HCT116 (cell line): ENCODE measurements around the gene DLK1. TPM values are rescaled to one million over a fixed set of nuclear protein-coding genes. Genes with fewer than 3 reads are reported as not detected.

ENCODE experiments used
- ATAC-seq: fragments of 200-7000 bp; cut with Tn5 transposase; 2 replicates; pipeline ENCODE4 v1.9.1; 2020; ENCODE audit warnings: mild to moderate bottlenecking, moderate library complexity
- BruUV-seq: library from RNA; stranded (reverse); fragments of 400-500 nt; replicated peaks from 2 replicates; lab custom pipeline; 2021; lab: Mats Ljungman, UMichigan
- CTCF ChIA-PET: fragments of 300-600 bp; sonication (Branson Sonifier 250); formaldehyde crosslinking; loops from one replicate; lab custom pipeline; 2021; ENCODE audit warnings: antibody characterized with exemption; lab: Charles Lee
- POLR2A ChIA-PET: fragments of 300-600, 350-600 bp; sonication (Branson Sonifier 250); formaldehyde crosslinking; loops from one replicate; lab custom pipeline; 2021; ENCODE audit warnings: antibody characterized with exemption; lab: Charles Lee
- RAD21 ChIA-PET, 2 experiments: fragments of 300-600 bp; sonication (Branson Sonifier 250); formaldehyde crosslinking; loops; one replicate each; lab custom pipeline; 2023; ENCODE audit warnings: low total read pairs in 2 of 2; ENCODE audit not compliant: uncharacterized antibody in 2 of 2, unreplicated experiment in 2 of 2, low non-redundant PET in 1 of 2; lab: Charles Lee
- DNase-seq: peaks from one replicate; pipeline ENCODE4 v3.0.0-alpha.2; 2010; ENCODE audit warnings: low read depth, low spot score
- H2AFZ ChIP-seq: fragments of 200-600 bp; shearing (Covaris generic), sonication (generic); 2 replicates; pipeline ENCODE4 v1.6.1; 2017; ENCODE audit warnings: low read depth, mixed run types, mixed read lengths, antibody characterized with exemption, low read length; ENCODE audit not compliant: poor library complexity, severe bottlenecking
- H3K27ac ChIP-seq: 2 replicates; pipeline ENCODE4 v1.5.1; 2012; ENCODE audit warnings: low read depth, low read length
- H3K27me3 ChIP-seq: fragments of 200-600 bp; sonication (generic); 2 replicates; pipeline ENCODE4 v1.6.1; 2016; ENCODE audit warnings: mixed run types, low read length, mixed read lengths; ENCODE audit not compliant: insufficient read depth
- H3K36me3 ChIP-seq, 2 experiments: fragments of 200-500 bp in 1 of 2; fragments of 200-600 bp in 1 of 2; sonication (Bioruptor generic) in 1 of 2; sonication (generic) in 1 of 2; 2 replicates each; pipeline versions ENCODE4 v1.5.1 to v1.6.1; 2014 to 2016; ENCODE audit warnings: low read length in 2 of 2, inconsistent platforms in 1 of 2, mixed read lengths in 1 of 2, mixed run types in 1 of 2; ENCODE audit not compliant: insufficient read depth in 2 of 2, control insufficient read depth in 1 of 2
- H3K4me1 ChIP-seq, 2 experiments: fragments of 200-600 bp in 1 of 2; sonication (generic) in 1 of 2; 2 replicates each; pipeline versions ENCODE4 v1.5.1 to v1.6.1; 2012 to 2017; ENCODE audit warnings: low read length in 2 of 2, inconsistent platforms in 1 of 2, mild to moderate bottlenecking in 1 of 2, mixed read lengths in 1 of 2, mixed run types in 1 of 2, moderate library complexity in 1 of 2; ENCODE audit not compliant: insufficient read depth in 2 of 2, control insufficient read depth in 1 of 2
- H3K4me2 ChIP-seq: fragments of 200-600 bp; sonication (generic); 2 replicates; pipeline ENCODE4 v1.6.1; 2017; ENCODE audit warnings: mixed run types, low read length, mixed read lengths
- H3K4me3 ChIP-seq, 2 experiments: fragments of 200-600 bp in 1 of 2; sonication (generic) in 1 of 2; replicated peaks in 1 of 2; 2 replicates each; pipeline ENCODE4 v1.5.1; 2011 to 2016; ENCODE audit warnings: low read length in 2 of 2, control low read depth in 1 of 2, low read depth in 1 of 2, mild to moderate bottlenecking in 1 of 2, mixed read lengths in 1 of 2, mixed run types in 1 of 2
- H3K79me2 ChIP-seq: fragments of 200-600 bp; sonication (generic); 2 replicates; pipeline ENCODE4 v1.6.1; 2017; ENCODE audit warnings: mild to moderate bottlenecking, mixed run types, low read length, moderate library complexity, mixed read lengths; ENCODE audit not compliant: insufficient read depth
- H3K9ac ChIP-seq: fragments of 200-600 bp; sonication (generic); 2 replicates; pipeline ENCODE4 v1.6.1; 2016; ENCODE audit warnings: low read length, mixed read lengths
- H3K9me2 ChIP-seq: fragments of 200-600 bp; sonication (generic), shearing (Covaris generic); 2 replicates; pipeline ENCODE4 v1.6.1; 2017; ENCODE audit warnings: mixed run types, mild to moderate bottlenecking, moderate library complexity; ENCODE audit not compliant: insufficient read depth
- H3K9me3 ChIP-seq, 2 experiments: fragments of 200-500 bp in 1 of 2; fragments of 200-600 bp in 1 of 2; sonication (Bioruptor generic) in 1 of 2; sonication (generic) in 1 of 2; 2 replicates each; pipeline ENCODE4 v1.6.1; 2014 to 2017; ENCODE audit warnings: low read length in 2 of 2, mixed read lengths in 2 of 2, inconsistent platforms in 1 of 2, low read depth in 1 of 2, mild to moderate bottlenecking in 1 of 2, mixed run types in 1 of 2, moderate library complexity in 1 of 2; ENCODE audit not compliant: control insufficient read depth in 1 of 2, insufficient read depth in 1 of 2
- H4K20me1 ChIP-seq: fragments of 200-600 bp; sonication (generic), shearing (Covaris generic); 2 replicates; pipeline ENCODE4 v1.6.1; 2017; ENCODE audit warnings: mixed run types, mild to moderate bottlenecking, moderate library complexity; ENCODE audit not compliant: insufficient read depth
- CBX3 ChIP-seq: IDR thresholded peaks from 2 replicates; pipeline ENCODE4 v1.6.1; 2012; ENCODE audit warnings: low read depth
- EGR1 ChIP-seq: IDR thresholded peaks from 2 replicates; pipeline ENCODE4 v1.6.1; 2012; ENCODE audit warnings: low read depth
- ELF1 ChIP-seq: IDR thresholded peaks from 2 replicates; pipeline ENCODE4 v1.6.1; 2012; ENCODE audit warnings: low read depth, borderline replicate concordance
- EZH2 ChIP-seq: fragments of 200-600 bp; sonication (generic); IDR thresholded peaks from 2 replicates; pipeline ENCODE4 v1.6.1; 2017; ENCODE audit warnings: antibody characterized with exemption, mixed run types
- EZH2phosphoT487 ChIP-seq: fragments of 200-600 bp; IDR thresholded peaks from 2 replicates; pipeline ENCODE4 v1.6.1; 2018; ENCODE audit warnings: antibody characterized with exemption, borderline replicate concordance
- POLR2A ChIP-seq: IDR thresholded peaks from 2 replicates; pipeline ENCODE4 v1.7.0; 2011; ENCODE audit warnings: borderline replicate concordance; ENCODE audit not compliant: insufficient read depth, insufficient read length; ENCODE audit errors: extremely low read depth
- SIN3A ChIP-seq: IDR thresholded peaks from 2 replicates; pipeline ENCODE4 v1.6.1; 2012; ENCODE audit warnings: low read depth
- SP1 ChIP-seq: IDR thresholded peaks from 2 replicates; pipeline ENCODE4 v1.6.1; 2012; ENCODE audit warnings: low read depth
- SRF ChIP-seq: IDR thresholded peaks from 2 replicates; pipeline ENCODE4 v1.6.1; 2012; ENCODE audit warnings: low read depth
- TCF7L2 ChIP-seq: IDR thresholded peaks from 2 replicates; pipeline ENCODE4 v1.7.0; 2011; ENCODE audit warnings: borderline replicate concordance, inconsistent platforms; ENCODE audit not compliant: insufficient read depth, insufficient read length; ENCODE audit errors: extremely low read depth
- ZFX ChIP-seq: fragments of 450-650 bp; IDR thresholded peaks from 2 replicates; pipeline ENCODE4 v1.6.1; 2017
- intact Hi-C: fragments of 100-400 bp; cut with micrococcal nuclease; formaldehyde crosslinking; loops from 2 replicates; pipeline ENCODE4 v1.10.0; 2022
- total RNA-seq: library from RNA; stranded (reverse); gene quantifications from one replicate; pipeline ENCODE4 v1.2.1, GENCODE V29; 2021; ENCODE audit not compliant: unreplicated experiment
- TF ChIP-seq, protein P1 (sequence below): IDR thresholded peaks from 2 replicates; pipeline ENCODE4 v1.6.1; 2012
- TF ChIP-seq, protein P2 (sequence below): IDR thresholded peaks from 2 replicates; pipeline ENCODE4 v1.6.1; 2012; ENCODE audit warnings: low read depth
- TF ChIP-seq, protein P3 (sequence below): IDR thresholded peaks from 2 replicates; pipeline ENCODE4 v1.6.1; 2012
- TF ChIP-seq, protein P4 (sequence below), 3 experiments: fragments of 200-600 bp in 1 of 3; sonication (generic) in 1 of 3; IDR thresholded peaks in 2 of 3; conservative IDR thresholded peaks in 1 of 3; 2 replicates each; pipeline ENCODE4 v1.5.1; 2012 to 2017; ENCODE audit warnings: low read depth in 2 of 3, low read length in 2 of 3, antibody characterized with exemption in 1 of 3, borderline replicate concordance in 1 of 3, control low read depth in 1 of 3, mild to moderate bottlenecking in 1 of 3, mixed read lengths in 1 of 3, mixed run types in 1 of 3, moderate library complexity in 1 of 3; ENCODE audit not compliant: insufficient read depth in 1 of 3

The DLK1 gene
- total RNA-seq, 1 experiment from 2014 or later, result 1.5 TPM

DNA sequence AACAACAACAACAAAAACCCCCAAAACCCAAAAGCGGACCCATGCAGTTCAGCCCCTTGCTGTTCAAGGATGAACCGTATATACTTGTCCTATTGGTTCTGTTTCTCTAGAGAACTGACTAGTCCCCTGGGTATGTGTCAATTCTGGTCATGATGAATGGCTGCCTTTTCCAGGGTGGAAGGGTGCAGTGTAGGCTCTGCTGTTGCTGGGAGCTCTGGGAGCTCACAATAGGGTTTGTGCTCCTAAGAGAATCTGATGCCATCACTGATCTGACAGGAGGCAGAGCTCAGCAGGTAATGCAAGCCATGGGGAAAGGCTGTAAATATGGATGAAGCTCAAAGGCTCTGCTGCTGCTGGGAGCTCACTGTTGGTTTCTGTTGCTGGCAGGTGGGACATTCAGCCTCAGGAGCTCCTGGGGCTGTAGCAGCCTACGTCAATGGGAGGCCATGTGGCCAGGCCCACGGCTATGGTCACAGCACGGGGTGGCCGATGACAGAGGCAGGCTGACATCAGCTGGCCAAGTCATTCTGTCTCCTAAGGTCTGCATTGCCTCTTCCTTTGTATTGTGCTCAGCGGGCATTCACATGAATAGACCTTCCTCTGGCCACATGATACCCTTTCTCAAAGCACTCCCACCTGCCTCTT, 37.9 kb downstream of the DLK1 start:
- no peaks in the 10 kb centered on the region for H3K79me2 ChIP-seq
- no peaks in the 10 kb centered on the region for H3K9me2 ChIP-seq
- no peak overlapping the region for H3K9ac ChIP-seq
- H3K4me2 ChIP-seq, result no peak overlapping the region
- H3K4me1 ChIP-seq, result peaks cover 0 to 15% of the 10 kb centered on the region in 2 experiments; a peak in 2 of 4 replicates
- CTCF ChIA-PET, result no interaction called here
- H3K4me3 ChIP-seq, result no peak overlapping the region
- TF ChIP-seq, protein P1, sequence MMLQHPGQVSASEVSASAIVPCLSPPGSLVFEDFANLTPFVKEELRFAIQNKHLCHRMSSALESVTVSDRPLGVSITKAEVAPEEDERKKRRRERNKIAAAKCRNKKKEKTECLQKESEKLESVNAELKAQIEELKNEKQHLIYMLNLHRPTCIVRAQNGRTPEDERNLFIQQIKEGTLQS, result no peak
- TF ChIP-seq SP1 (no peak), EZH2 (no peak), SIN3A (no peak), ZFX (no peak), POLR2A (no peak), EZH2phosphoT487 (no peak), TCF7L2 (no peak), SRF (no peak), ELF1 (no peak), EGR1 (no peak), CBX3 (no peak)
- TF ChIP-seq, protein P2, sequence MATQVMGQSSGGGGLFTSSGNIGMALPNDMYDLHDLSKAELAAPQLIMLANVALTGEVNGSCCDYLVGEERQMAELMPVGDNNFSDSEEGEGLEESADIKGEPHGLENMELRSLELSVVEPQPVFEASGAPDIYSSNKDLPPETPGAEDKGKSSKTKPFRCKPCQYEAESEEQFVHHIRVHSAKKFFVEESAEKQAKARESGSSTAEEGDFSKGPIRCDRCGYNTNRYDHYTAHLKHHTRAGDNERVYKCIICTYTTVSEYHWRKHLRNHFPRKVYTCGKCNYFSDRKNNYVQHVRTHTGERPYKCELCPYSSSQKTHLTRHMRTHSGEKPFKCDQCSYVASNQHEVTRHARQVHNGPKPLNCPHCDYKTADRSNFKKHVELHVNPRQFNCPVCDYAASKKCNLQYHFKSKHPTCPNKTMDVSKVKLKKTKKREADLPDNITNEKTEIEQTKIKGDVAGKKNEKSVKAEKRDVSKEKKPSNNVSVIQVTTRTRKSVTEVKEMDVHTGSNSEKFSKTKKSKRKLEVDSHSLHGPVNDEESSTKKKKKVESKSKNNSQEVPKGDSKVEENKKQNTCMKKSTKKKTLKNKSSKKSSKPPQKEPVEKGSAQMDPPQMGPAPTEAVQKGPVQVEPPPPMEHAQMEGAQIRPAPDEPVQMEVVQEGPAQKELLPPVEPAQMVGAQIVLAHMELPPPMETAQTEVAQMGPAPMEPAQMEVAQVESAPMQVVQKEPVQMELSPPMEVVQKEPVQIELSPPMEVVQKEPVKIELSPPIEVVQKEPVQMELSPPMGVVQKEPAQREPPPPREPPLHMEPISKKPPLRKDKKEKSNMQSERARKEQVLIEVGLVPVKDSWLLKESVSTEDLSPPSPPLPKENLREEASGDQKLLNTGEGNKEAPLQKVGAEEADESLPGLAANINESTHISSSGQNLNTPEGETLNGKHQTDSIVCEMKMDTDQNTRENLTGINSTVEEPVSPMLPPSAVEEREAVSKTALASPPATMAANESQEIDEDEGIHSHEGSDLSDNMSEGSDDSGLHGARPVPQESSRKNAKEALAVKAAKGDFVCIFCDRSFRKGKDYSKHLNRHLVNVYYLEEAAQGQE, result no peak
- TF ChIP-seq, protein P3, sequence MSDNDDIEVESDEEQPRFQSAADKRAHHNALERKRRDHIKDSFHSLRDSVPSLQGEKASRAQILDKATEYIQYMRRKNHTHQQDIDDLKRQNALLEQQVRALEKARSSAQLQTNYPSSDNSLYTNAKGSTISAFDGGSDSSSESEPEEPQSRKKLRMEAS, result no peak
- TF ChIP-seq, protein P4, sequence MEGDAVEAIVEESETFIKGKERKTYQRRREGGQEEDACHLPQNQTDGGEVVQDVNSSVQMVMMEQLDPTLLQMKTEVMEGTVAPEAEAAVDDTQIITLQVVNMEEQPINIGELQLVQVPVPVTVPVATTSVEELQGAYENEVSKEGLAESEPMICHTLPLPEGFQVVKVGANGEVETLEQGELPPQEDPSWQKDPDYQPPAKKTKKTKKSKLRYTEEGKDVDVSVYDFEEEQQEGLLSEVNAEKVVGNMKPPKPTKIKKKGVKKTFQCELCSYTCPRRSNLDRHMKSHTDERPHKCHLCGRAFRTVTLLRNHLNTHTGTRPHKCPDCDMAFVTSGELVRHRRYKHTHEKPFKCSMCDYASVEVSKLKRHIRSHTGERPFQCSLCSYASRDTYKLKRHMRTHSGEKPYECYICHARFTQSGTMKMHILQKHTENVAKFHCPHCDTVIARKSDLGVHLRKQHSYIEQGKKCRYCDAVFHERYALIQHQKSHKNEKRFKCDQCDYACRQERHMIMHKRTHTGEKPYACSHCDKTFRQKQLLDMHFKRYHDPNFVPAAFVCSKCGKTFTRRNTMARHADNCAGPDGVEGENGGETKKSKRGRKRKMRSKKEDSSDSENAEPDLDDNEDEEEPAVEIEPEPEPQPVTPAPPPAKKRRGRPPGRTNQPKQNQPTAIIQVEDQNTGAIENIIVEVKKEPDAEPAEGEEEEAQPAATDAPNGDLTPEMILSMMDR (IDR thresholded peaks at IDR 0.05 in 2 of 3, conservative IDR thresholded peaks at IDR 0.05 in 1 of 3; ENCODE audit: borderline replicate concordance in 1 of 3, insufficient read depth in 1 of 3, low read depth in 2 of 3, low read length in 2 of 3), result no peak
- ATAC-seq, result no peak
- H2AFZ ChIP-seq, result no peak overlapping the region
- H3K36me3 ChIP-seq, result no peaks in the 10 kb centered on the region
- intact Hi-C loops, result no loop called here
- POLR2A ChIA-PET, result no interaction called here
- no peaks in the 10 kb centered on the region for H4K20me1 ChIP-seq
- BruUV-seq, result no TSS peak
- no peak overlapping the region for H3K27ac ChIP-seq
- no peaks in the 10 kb centered on the region for H3K9me3 ChIP-seq
- no peak for DNase-seq
- H3K27me3 ChIP-seq, result peaks cover 5% of the 10 kb centered on the region; the same call in 1 of the 2 replicates
- RAD21 ChIA-PET, result no interaction called here
